GM20000 (cell line): ENCODE data around the gene RPS6KA1.
"Not testable (repeated sequence)": the region's sequence is repeated elsewhere in the genome, so short reads cannot be mapped to it uniquely, and the experiment has no call there.

Source experiments
- DNase-seq: peaks from one replicate; pipeline ENCODE4 v3.0.0; 2012; ENCODE audit warnings: low spot score
- TF ChIP-seq, protein P1 (sequence below): IDR thresholded peaks from 2 replicates; pipeline ENCODE4 v1.5.1; 2012; ENCODE audit warnings: mild to moderate bottlenecking, control low read depth; ENCODE audit errors: extremely low read depth, missing control alignments

The RPS6KA1 gene

GRCh38 chr1:26581287-26581651, 51.7 kb downstream of the RPS6KA1 start:
- DNase-seq, result no peak
- TF ChIP-seq, protein P1, sequence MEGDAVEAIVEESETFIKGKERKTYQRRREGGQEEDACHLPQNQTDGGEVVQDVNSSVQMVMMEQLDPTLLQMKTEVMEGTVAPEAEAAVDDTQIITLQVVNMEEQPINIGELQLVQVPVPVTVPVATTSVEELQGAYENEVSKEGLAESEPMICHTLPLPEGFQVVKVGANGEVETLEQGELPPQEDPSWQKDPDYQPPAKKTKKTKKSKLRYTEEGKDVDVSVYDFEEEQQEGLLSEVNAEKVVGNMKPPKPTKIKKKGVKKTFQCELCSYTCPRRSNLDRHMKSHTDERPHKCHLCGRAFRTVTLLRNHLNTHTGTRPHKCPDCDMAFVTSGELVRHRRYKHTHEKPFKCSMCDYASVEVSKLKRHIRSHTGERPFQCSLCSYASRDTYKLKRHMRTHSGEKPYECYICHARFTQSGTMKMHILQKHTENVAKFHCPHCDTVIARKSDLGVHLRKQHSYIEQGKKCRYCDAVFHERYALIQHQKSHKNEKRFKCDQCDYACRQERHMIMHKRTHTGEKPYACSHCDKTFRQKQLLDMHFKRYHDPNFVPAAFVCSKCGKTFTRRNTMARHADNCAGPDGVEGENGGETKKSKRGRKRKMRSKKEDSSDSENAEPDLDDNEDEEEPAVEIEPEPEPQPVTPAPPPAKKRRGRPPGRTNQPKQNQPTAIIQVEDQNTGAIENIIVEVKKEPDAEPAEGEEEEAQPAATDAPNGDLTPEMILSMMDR, result no peak

DNA sequence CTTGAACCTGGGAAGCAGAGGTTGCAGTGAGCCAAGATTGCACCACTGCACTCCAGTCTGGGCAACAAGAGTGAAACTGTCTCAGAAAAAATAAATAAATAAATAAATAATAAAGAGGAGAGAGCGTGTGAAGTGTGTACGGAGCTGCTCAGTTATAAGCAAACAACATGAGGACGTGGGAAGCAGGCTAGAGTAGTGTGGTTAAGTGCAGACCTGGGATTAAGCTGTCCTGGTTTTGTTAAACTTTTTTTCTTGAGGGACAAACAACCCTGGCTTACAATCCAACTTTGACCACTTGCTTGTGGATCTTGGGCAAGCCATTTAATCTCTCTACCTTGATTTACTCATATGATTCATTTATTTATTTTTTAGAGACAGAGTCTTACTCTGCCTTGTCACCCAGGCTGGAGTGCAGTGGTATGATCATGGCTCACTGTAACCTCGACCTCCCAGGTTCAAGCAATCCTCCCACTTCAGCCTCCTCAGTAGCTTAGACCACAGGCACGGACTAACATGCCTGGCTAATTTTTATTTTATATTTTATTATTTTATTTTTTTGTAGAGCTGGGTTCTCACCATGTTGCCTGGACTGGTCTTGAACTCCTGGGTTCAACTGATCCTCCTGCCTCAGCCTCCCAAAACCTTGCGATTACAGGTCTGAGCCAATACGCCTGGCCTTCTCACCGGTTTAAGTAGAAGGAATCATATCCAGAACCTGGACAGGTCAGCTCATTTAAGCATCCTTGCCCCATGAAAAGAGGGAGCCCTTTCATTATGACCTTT, 52.7 kb downstream of the RPS6KA1 start:
- TF ChIP-seq, protein P1, result no peak
- DNase-seq, result no peak

DNA sequence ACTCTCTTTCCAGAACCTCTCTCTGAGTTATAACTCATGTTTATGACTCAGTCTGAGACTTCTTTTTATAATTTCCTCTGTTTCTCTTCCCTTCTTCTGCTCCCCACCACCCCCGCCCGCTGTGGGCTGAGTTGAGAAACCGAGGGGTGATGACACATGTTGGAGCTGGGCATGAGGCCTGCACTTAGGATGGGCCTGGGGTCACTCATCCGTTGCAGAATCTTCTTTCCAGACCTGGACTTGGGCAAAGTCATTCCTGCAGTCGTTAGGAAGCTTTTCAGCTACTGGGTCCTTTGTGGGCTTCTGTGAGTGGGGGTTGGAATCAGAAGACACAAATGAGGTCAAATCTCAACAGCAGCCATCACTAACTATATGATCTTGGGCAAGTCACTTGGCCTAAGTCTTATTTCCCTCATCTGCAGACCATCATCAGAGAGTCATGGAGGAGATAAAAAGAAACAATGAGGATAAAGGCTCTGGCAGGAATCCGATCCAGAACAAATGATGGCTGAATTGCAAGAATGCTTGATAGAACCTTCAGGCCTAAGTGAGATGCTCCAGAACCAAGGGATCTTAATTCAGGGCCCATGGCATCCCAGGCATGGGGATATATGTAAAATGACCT, 53.4 kb downstream of the RPS6KA1 start:
- DNase-seq, result peak; percentile 72
- TF ChIP-seq, protein P1, result no peak

GRCh38 chr1:26583646-26584485, 54.3 kb downstream of the RPS6KA1 start:
- TF ChIP-seq, protein P1, result no peak
- peak; percentile 50 for DNase-seq

- DNase-seq, result not testable (repeated sequence)
Observed at GRCh38 chr1:26584588-26584987, 55.0 kb downstream of the RPS6KA1 start.

GRCh38 chr1:26585471-26585870, 55.9 kb downstream of the RPS6KA1 start:
- TF ChIP-seq, protein P1, result no peak
- DNase-seq, result no peak

DNA sequence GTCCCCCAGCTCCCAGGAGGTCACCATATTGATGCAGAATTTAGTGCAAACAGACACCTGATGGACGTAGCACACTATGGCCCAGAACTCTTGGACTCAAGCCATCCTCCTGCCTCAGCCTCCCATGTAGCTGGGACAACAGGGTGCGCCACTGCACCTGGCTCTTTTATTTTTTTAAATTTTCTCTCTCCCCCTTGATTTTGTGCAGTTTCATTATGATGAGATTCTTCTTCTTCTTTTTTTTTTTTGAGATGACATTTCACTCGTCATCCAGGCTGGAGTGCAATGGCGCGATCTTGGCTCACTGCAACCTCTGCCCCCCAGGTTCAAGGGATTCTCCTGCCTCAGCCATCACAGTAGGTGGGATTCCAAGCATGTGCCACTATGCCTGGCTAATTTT, 63.8 kb downstream of the RPS6KA1 start:
- no peak for DNase-seq
- TF ChIP-seq, protein P1, result no peak

DNA sequence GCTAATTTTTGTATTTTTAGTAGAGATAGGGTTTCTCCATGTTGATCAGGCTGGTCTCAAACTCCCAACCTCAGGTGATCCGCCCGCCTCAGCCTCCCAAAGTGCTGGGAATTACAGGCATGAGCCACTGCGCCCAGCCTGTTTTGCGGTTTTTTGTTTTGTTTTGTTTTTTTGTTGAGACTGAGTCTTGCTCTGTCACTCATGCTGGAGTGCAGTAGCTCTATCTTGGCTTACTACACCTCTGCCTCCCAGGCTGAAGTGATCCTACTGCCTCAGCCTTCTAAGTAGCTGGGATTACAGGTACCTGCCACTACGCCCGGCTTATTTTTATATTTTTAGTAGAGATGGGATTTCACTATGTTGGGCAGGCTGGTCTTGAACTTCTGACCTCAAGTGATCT, 65.0 kb downstream of the RPS6KA1 start:
- not testable (repeated sequence) for DNase-seq
